ENCODE results near the gene CTIF.
A peak's percentile ranks its signal among the peaks of the same experiment; 100 is the strongest.

Gene CTIF

DNA sequence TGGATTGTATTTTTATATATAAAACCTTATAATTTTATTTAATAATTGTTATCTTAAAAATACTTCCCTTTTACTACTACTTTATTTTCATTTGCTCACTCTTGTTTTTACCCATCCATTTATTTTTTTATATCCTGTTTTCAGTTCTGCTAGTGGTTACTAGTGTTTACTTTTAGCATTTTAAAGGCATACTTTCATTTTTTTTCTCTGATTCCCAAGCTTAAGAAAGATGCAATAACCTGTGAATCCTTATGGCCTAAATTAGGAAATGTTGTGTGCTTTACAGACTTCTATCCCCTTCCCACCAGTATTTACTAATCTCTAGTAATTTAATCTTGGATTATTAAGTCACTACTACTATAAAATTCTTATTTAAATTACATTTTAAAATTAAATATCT, 272.0 kb downstream of the CTIF start:
- DNase-seq, result no peak

DNA sequence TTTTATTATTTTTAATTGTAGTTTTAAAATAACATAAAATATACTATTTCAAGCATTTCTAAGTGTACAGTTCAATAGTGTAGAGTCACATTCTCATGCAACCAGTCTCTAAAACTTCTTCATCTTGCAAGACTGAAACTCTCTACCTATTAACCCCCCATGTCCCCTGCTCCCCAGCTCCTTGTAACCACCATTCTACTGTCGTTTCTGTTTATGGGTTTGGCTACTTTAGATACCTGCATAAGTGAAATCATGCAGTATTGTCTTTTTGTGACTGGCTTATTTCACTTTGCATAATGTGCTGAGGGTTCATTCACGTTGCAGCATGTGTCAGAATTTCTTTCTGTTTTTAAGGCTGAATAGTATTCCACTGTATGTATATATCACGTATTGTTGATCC, 272.6 kb downstream of the CTIF start:
- DNase-seq, result no peak

DNA sequence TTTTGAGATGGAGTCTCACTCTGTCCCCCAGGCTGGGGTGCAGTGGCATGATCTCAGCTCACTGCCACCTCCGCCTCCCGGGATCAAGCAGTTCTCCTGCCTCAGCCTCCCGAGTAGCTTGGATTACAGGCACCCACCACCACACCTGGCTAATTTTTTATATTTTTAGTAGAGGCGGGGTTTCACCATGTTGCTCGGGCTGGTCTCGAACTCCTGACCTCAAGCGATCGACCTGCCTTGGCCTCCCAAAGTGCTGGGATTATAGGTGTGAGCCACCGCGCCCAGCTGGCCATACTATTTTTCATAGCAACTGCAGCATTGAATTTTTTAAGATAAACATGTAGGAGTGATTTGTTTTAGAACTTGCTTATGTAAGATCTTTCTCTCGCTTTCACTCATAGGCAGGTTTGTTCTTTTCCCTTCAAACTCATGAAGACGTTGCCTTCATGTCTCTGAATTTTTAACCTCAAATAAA, 273.2 kb downstream of the CTIF start:
- peak; percentile 26 for DNase-seq

- peak; percentile 4 for DNase-seq
These were observed 274.5 kb downstream of the CTIF start for GRCh38 chr18:48813321-48813720.

- peak; percentile 29 for DNase-seq
These were observed 275.1 kb downstream of the CTIF start for GRCh38 chr18:48813833-48814489.

DNA sequence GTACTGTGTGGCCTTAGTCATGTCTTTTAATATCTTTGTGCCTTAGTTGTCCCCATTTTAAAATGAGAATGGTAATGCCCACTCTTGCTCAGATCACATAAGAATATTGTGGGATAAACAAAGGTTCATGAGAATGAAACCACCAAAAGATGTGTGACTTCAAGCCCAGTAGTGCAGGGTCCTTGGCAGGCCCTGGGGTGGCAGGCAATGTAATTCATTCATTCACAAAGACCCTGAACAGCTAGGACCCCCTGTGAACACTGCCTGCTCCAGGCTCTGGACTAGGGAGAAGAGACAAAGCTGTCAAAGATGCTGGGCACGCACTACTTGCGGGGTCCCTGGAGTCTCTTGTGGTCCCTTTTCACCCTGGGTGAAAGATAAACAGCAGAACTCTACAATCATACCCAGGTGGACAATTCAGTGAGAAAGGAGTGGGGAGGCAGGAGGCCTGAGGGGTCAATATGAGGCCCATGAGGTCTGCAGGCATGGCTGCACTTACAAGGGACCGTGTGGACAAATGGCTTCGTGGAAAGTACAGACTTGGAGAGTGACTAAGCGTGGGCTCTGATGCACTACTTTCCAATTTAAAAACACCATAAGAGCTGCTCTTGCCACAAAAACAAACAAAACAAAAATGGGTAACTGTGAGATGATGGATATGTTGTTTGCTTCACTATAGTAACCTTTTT, 275.8 kb downstream of the CTIF start:
- DNase-seq, result peak; percentile 28

GRCh38 chr18:48815179-48815515, 276.3 kb downstream of the CTIF start:
- peak; percentile 13 for DNase-seq

DNA sequence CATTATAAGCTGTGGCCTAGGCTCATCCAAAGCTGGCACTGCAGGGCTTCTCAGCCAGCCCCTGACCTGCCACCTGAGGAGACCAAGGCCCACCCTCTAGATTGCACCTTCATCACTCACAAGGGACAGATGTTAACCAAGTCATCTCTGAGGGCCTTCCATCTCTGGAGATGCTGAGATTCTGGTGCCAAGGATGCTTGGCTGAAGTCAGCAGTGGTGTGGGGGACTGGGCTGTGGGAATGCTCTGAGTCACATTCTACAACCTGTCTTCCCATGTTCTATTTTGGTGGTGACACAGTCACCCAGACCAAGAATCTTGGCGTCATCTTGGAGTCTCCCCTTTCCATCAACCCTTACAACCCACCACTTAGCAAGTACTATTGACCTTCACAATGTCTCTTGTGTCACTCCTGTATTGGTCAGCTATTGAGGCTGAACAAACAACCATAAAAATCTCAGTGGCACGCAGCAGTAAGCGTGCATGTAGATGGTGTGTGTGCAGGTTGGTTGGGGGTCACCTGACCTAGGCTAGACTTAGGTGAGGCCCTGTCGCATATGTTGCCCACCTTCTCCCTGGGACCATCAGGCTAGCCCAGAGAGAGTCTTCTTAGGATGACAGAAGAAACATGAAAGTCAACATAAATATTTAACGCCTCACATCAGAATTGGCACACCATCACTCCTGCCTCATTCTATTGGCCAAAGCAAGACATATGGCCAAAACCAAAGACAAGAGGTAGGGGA, 276.9 kb downstream of the CTIF start:
- peak; percentile 25 for DNase-seq

DNA sequence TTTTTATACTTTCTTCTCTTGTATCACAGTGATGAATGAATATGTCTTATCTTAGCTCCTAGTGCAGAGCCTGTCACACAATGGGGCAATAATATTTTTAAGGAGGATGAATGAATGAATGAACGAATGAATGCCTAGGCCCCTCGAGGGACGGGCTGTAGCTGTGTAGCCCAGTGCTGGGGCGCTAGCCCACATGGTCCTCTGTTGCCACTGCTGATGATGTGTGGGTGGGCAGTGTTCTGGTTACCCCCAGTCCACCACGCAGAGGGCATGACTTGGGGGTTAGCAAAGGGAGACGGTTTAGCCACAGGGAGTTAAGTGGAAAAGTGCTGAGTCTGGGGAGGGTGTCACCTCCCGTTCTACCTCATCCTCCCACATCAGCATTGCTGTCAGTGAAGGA, 277.7 kb downstream of the CTIF start:
- DNase-seq, result no peak

DNA sequence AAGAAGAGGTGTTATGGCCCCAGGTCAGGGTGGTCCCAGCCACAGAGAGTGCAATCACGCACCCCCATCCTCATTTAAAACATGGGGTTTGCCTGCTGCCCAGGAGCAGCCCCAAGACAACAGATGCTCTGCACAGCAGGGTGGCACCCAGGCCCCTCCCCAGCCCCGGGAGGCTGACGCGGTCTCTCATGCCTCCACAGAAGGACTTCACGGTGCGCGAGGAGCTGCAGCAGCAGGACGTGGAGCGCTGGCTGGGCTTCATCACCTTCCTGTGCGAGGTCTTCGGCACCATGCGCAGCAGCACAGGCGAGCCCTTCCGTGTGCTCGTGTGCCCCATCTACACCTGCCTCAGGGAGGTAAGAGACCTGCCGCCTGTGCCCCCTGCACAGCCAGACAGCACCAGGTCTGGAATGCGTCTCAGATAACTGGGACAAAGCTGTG, 278.2 kb downstream of the CTIF start:
- peak; percentile 25 for DNase-seq

- DNase-seq, result peak; percentile 16
These were observed 279.8 kb downstream of the CTIF start for GRCh38 chr18:48818329-48819254.

GRCh38 chr18:48819276-48819675, 280.4 kb downstream of the CTIF start:
- peak; percentile 25 for DNase-seq

GRCh38 chr18:48819781-48820482, 281.1 kb downstream of the CTIF start:
- peak; percentile 26 for DNase-seq

GRCh38 chr18:48820483-48821250, 281.8 kb downstream of the CTIF start:
- DNase-seq, result peak; percentile 30

DNA sequence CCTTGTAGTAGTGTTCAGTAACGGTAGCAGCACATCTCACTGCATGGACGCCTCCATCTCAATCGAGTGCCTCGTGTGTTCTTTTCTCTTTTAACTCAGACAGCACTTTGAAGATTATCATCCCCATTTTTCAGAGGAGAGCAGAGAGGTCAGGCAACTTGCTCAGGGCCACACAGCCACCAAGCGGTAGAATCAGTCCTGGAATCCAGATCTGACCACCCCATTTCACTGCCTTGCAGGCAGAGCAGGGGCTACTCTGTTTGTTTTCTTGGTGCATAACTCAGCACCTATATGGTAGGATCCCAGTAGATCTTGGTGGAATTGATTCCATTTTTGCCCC, 282.4 kb downstream of the CTIF start:
- no peak for DNase-seq

DNA sequence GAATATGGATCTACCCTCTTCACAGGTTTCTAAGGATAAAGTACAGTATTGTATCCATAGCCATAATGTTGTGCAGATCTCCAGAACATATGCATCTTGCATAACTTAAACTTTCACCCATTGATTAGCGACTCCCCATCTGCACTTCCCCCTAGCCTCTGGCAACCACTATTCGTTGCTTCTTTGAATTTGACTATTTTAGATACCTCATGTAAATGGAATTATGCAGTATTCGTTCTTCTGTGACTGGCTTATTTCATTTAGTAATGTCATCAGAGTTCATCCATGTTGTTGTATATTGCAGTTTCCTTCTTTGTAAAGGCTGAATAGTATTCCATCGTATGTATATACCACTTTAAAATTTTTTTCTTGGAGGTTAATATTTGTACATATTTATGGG, 283.0 kb downstream of the CTIF start:
- DNase-seq, result no peak

DNA sequence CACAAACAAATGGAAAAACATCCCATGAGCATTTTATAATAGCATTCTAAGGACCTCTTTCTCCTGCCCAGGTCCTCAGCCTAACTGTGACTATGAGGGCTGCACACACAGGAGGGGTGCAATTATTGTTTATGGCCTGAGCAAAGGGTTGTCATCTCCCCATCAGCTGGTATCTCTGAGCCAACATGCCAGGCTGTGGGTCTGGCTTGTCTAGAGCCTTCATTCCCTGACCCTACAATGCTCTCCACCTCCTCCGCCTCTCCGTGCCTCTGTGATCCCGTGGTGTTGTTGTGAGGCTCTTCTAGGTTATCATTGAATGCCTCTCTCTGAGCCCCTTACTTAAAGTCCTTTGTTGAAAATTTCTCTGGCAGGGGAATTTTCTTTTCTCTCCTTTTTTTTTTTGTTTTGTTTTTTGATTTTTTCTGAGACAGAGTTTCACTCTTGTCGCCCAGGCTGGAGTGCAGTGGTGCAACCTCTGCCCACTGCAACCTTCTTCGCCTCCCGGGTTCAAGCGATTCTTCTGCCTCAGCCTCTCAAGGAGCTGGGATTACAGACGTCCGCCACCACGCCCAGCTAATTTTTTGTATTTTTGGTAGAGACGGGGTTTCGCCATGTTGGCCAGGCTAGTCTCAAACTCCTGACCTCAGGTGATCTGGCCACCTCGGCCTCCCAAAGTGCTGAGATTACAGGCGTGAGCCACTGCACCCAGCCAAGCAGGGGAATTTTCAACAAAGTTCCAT, 285.6 kb downstream of the CTIF start:
- peak; percentile 21 for DNase-seq

- peak; percentile 12 for DNase-seq
These were observed 286.4 kb downstream of the CTIF start for GRCh38 chr18:48825101-48825745.

DNA sequence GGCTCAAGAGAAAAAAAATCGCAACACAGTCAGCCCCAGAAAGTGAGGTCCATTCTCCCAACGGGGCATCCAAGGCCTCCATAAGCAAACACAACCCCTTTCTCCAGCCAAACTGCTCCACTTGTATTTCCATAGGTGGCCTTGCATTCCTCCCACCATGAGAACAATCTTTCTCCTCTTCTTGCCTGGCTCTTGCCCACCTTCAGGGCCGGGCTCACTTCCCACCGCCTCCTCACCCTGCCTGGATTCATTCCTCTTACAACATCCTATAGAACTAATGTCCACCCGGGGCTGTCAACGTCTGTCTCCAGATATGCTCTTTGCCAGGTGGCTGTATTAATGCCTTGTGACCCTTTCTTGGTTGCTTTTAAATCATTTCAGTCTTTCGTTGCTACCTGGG, 287.4 kb downstream of the CTIF start:
- peak; percentile 3 for DNase-seq

GRCh38 chr18:48826806-48827205, 288.0 kb downstream of the CTIF start:
- DNase-seq, result peak; percentile 11

All from activated CD4-positive, CD25-positive, alpha-beta regulatory T cell treated with anti-CD3 and anti-CD28 coated beads, Interleukin-2, amount 50 U/mL, for 72 hours (primary cell).